ENCODE measurements around the gene MDFIC.

- TF ChIP-seq, protein P1, sequence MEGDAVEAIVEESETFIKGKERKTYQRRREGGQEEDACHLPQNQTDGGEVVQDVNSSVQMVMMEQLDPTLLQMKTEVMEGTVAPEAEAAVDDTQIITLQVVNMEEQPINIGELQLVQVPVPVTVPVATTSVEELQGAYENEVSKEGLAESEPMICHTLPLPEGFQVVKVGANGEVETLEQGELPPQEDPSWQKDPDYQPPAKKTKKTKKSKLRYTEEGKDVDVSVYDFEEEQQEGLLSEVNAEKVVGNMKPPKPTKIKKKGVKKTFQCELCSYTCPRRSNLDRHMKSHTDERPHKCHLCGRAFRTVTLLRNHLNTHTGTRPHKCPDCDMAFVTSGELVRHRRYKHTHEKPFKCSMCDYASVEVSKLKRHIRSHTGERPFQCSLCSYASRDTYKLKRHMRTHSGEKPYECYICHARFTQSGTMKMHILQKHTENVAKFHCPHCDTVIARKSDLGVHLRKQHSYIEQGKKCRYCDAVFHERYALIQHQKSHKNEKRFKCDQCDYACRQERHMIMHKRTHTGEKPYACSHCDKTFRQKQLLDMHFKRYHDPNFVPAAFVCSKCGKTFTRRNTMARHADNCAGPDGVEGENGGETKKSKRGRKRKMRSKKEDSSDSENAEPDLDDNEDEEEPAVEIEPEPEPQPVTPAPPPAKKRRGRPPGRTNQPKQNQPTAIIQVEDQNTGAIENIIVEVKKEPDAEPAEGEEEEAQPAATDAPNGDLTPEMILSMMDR (IDR thresholded peaks at IDR 0.05), result no peak
- no peak for TF ChIP-seq POLR2A (IDR thresholded peaks at IDR 0.05)
Measured at GRCh38 chr7:114911411-114911810, 10.5 kb upstream of the MDFIC start.

Data from sigmoid colon (tissue), 3 donors.